ENCODE data around the gene CALCOCO1.

Gene CALCOCO1, protein sequence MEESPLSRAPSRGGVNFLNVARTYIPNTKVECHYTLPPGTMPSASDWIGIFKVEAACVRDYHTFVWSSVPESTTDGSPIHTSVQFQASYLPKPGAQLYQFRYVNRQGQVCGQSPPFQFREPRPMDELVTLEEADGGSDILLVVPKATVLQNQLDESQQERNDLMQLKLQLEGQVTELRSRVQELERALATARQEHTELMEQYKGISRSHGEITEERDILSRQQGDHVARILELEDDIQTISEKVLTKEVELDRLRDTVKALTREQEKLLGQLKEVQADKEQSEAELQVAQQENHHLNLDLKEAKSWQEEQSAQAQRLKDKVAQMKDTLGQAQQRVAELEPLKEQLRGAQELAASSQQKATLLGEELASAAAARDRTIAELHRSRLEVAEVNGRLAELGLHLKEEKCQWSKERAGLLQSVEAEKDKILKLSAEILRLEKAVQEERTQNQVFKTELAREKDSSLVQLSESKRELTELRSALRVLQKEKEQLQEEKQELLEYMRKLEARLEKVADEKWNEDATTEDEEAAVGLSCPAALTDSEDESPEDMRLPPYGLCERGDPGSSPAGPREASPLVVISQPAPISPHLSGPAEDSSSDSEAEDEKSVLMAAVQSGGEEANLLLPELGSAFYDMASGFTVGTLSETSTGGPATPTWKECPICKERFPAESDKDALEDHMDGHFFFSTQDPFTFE
- long read RNA-seq, transcript CALCOCO1-218 (15 exons, 2,291 nt): major isoform, 47 of 73 reads
- long read RNA-seq, partial matches to known transcripts: 4 of 73 reads
- long read RNA-seq, other reads (novel, unspliced or antisense): 21 of 73 reads

DNA sequence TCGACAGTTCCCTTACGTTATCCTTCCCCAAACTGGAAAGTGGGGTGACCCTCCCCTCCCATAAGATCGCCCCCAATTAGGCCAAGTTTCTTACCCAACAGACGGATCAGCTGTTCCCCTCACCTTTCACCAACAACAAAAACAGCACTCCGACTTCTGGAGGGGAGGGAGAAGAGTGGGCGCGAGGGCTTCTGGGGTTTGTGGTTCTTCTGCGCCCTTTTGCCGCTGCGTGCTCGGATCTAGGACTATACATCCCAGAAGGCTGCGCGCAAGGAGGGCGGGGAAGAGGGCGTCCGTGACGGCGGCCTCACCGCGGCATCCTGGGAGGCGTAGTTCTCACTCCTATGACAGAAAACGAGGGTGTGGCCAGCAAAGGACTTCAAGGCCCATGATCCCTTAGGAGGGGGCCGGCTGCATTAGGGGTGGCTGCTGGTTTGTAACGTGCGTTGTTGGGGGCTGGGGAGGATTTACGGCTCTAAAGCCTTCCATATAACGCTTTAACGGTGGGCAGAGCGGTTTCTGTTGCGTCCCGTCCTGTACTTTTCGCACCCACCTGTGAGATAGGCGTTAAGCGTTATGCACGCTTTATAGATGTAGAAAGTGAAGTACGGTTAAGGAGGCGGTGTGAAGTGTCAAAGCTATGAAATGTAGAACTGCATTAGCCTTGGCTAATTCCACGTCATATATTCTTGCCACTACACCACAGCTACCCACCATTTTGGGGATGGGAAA is at the start of gene CALCOCO1:
Gene CALCOCO1, minus strand, starts transcription at position 143 of the 732 bp plus-strand sequence. CDS start 2,210 bp downstream, outside the sequence.
- peak within 1 kb of the TSS; percentile 63 for H3K27ac ChIP-seq (replicated peaks)
- peak within 1 kb of the TSS; percentile 88 for H3K4me3 ChIP-seq (replicated peaks; ENCODE audit: insufficient read depth, low read length)
- DNase-seq (ENCODE audit: low read depth in 1 of 2, low spot score in 1 of 2): peak; percentile 94 to 99
- H3K27me3 ChIP-seq (ENCODE audit: insufficient read depth, poor library complexity, severe bottlenecking): no peaks in the 10 kb centered on the region
- TF ChIP-seq, protein P1, sequence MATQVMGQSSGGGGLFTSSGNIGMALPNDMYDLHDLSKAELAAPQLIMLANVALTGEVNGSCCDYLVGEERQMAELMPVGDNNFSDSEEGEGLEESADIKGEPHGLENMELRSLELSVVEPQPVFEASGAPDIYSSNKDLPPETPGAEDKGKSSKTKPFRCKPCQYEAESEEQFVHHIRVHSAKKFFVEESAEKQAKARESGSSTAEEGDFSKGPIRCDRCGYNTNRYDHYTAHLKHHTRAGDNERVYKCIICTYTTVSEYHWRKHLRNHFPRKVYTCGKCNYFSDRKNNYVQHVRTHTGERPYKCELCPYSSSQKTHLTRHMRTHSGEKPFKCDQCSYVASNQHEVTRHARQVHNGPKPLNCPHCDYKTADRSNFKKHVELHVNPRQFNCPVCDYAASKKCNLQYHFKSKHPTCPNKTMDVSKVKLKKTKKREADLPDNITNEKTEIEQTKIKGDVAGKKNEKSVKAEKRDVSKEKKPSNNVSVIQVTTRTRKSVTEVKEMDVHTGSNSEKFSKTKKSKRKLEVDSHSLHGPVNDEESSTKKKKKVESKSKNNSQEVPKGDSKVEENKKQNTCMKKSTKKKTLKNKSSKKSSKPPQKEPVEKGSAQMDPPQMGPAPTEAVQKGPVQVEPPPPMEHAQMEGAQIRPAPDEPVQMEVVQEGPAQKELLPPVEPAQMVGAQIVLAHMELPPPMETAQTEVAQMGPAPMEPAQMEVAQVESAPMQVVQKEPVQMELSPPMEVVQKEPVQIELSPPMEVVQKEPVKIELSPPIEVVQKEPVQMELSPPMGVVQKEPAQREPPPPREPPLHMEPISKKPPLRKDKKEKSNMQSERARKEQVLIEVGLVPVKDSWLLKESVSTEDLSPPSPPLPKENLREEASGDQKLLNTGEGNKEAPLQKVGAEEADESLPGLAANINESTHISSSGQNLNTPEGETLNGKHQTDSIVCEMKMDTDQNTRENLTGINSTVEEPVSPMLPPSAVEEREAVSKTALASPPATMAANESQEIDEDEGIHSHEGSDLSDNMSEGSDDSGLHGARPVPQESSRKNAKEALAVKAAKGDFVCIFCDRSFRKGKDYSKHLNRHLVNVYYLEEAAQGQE (IDR thresholded peaks at IDR 0.05; ENCODE audit: insufficient replicate concordance, low read depth): no peak
- TF ChIP-seq GABPA (IDR thresholded peaks at IDR 0.05; ENCODE audit: low read depth) (no peak; the same call in 1 of the 2 replicates), POLR2AphosphoS5 (IDR thresholded peaks at IDR 0.05; ENCODE audit: low read depth) (peak; percentile 55; the same call in 1 of the 2 replicates), SPI1 (IDR thresholded peaks at IDR 0.05; ENCODE audit: borderline replicate concordance, low read depth) (no peak)
- TF ChIP-seq, protein P2, sequence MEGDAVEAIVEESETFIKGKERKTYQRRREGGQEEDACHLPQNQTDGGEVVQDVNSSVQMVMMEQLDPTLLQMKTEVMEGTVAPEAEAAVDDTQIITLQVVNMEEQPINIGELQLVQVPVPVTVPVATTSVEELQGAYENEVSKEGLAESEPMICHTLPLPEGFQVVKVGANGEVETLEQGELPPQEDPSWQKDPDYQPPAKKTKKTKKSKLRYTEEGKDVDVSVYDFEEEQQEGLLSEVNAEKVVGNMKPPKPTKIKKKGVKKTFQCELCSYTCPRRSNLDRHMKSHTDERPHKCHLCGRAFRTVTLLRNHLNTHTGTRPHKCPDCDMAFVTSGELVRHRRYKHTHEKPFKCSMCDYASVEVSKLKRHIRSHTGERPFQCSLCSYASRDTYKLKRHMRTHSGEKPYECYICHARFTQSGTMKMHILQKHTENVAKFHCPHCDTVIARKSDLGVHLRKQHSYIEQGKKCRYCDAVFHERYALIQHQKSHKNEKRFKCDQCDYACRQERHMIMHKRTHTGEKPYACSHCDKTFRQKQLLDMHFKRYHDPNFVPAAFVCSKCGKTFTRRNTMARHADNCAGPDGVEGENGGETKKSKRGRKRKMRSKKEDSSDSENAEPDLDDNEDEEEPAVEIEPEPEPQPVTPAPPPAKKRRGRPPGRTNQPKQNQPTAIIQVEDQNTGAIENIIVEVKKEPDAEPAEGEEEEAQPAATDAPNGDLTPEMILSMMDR (IDR thresholded peaks at IDR 0.05; ENCODE audit: insufficient read depth, low read length): no peak

DNA sequence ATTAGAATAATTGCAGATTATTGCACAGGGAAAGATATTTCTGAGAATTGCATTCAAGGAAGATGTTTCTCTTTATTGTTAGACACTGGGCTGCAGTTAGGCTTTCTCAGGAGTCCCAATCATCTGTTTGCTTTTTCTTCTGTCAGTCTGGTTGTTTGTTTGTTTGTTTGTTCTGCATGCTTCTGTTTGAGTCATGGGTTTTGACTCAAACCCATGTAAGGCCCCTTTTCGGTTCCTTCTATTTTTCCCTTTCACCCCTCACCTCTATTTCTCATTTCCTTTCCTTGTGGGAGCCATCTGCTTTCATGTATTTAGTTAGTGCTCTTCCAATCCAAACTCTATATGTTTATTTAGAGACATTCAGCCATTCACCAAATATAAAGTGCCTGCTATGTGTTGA is 49.6 kb upstream of the CALCOCO1 start:
- no peak for TF ChIP-seq POLR2AphosphoS5 (IDR thresholded peaks at IDR 0.05; ENCODE audit: low read depth)
- TF ChIP-seq, protein P2 (IDR thresholded peaks at IDR 0.05; ENCODE audit: insufficient read depth, low read length): no peak
- TF ChIP-seq GABPA (IDR thresholded peaks at IDR 0.05; ENCODE audit: low read depth): no peak
- no peak for TF ChIP-seq SPI1 (IDR thresholded peaks at IDR 0.05; ENCODE audit: borderline replicate concordance, low read depth)
- TF ChIP-seq, protein P1 (IDR thresholded peaks at IDR 0.05; ENCODE audit: insufficient replicate concordance, low read depth): no peak
- H3K4me3 ChIP-seq (replicated peaks; ENCODE audit: insufficient read depth, low read length): no peak overlapping the region
- H3K27me3 ChIP-seq (ENCODE audit: insufficient read depth, poor library complexity, severe bottlenecking): peaks cover 33% of the 10 kb centered on the region
- DNase-seq (ENCODE audit: low read depth in 1 of 2, low spot score in 1 of 2): no peak
- no peak overlapping the region for H3K27ac ChIP-seq (replicated peaks)

DNA sequence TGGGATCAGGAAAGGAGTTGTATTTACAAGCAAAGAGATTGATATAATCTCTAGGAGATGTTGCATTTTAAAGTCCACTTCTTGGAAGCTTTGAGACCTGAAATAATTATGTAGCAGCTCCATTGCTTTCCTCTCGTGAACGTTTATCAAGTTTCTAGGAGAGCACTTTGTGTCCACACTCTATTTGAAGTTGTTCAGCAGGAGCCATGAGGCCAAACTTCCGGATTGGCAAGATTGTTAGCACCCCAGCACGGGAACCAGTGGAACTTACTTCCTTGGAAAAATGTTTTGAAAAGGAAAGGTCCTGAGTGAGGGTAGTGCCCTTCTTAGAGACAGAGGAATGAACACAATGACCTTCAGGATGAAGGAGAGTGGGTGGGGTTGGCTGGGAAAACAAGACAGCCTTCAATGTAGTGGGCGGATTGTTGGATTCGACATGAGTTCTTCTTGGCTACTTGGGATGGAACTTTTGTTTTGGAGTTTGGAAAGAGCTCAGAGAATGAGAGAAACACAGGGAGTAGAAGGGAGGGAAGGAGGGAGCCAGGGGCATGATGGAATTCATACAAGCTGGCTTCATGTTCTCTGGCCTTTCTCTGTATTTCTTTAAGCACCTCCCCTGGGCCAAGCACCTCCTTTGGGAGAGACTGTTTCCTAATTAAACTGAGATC is 48.4 kb upstream of the CALCOCO1 start:
- Histone ChIP-seq H3K27me3 (ENCODE audit: insufficient read depth, poor library complexity, severe bottlenecking) (peaks cover 29% of the 10 kb centered on the region), H3K27ac (replicated peaks) (no peak overlapping the region)

More for the DNA sequence above, 48.4 kb upstream of the CALCOCO1 start:
- DNase-seq (ENCODE audit: low read depth in 1 of 2, low spot score in 1 of 2): no peak
- no peak overlapping the region for H3K4me3 ChIP-seq (replicated peaks; ENCODE audit: insufficient read depth, low read length)
- TF ChIP-seq GABPA (IDR thresholded peaks at IDR 0.05; ENCODE audit: low read depth) (no peak), POLR2AphosphoS5 (IDR thresholded peaks at IDR 0.05; ENCODE audit: low read depth) (no peak), SPI1 (IDR thresholded peaks at IDR 0.05; ENCODE audit: borderline replicate concordance, low read depth) (no peak)
- TF ChIP-seq, protein P1 (IDR thresholded peaks at IDR 0.05; ENCODE audit: insufficient replicate concordance, low read depth): no peak
- TF ChIP-seq, protein P2 (IDR thresholded peaks at IDR 0.05; ENCODE audit: insufficient read depth, low read length): no peak
